ENCODE measurements around the gene MYO5B.
"Not testable (repeated sequence)": the region's sequence is repeated elsewhere in the genome, so short reads cannot be mapped to it uniquely, and the experiment has no call there.

MYO5B gene

GRCh38 chr18:49854681-49855080 lies 340.3 kb downstream of the MYO5B start:
- no peak for DNase-seq (ENCODE audit: low read depth)

GRCh38 chr18:49853436-49853835 lies 341.5 kb downstream of the MYO5B start:
- no peak for DNase-seq (ENCODE audit: low read depth)

DNA sequence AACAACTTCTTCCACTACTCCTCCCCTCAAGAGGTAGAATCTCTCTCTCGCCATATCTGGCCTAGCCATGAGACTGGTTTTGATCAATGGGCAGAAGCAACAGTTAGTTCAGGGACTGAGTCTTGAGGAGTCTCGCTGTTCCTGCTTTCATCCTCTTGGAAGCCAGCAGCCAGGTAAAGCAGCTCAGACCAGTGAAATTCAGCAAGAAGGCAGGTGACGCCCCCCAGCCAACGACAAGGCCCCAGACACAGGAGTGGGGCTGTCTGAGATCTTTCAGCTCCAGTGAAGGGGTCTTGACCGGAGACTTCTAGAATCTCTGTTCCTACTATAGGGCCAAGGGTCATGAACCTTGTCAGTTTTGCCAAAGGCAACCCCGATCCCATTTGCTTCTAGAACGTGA lies 341.9 kb downstream of the MYO5B start:
- DNase-seq (ENCODE audit: low read depth), result no peak

GRCh38 chr18:49851624-49852023 lies 343.3 kb downstream of the MYO5B start:
- DNase-seq (ENCODE audit: low read depth), result no peak

- DNase-seq (ENCODE audit: low read depth), result no peak
These were observed 344.3 kb downstream of the MYO5B start for GRCh38 chr18:49850636-49851035.

DNA sequence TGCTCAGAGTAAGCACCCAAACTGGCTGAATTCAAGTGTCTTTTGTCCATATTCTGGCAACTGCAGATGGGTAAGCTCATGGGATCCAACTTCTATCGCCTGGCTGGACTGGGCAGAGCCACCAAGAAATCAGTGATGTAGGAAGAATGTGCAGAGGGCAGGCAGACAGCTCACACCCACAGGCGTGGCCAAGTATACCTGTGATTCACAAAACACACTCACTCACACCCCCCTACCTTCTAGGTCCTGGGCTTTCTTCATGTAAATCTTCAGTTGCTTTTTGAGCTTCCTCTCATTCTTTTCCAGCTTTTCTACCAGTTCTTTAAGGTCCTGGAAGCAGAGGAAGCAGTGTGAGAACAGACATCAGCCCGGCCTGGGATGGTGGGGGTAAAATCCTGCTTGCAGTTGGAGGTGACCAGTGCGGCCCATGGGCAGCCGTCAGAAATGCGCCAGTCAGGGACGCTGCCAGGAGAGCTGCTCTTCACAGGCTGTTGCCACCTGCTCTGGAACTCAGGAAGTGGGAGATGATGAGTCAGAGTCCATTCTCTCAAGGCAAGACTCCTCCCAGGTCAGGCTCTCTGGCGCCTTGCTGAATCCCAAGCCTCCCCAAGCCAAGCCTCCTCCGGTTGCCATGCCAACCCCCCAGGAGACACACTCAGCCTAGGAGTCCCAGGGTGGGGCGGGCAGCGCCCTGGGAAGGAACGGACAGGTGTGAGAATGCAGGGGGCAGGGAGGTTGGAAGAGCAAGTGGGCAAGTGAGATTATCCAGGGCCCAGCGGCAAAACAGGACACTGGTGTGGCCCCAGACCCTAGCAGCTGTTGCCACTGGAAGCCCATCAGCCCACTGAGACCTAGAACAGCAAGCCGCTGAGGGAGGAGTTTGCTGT lies 345.4 kb downstream of the MYO5B start:
- DNase-seq (ENCODE audit: low read depth), result no peak

DNA sequence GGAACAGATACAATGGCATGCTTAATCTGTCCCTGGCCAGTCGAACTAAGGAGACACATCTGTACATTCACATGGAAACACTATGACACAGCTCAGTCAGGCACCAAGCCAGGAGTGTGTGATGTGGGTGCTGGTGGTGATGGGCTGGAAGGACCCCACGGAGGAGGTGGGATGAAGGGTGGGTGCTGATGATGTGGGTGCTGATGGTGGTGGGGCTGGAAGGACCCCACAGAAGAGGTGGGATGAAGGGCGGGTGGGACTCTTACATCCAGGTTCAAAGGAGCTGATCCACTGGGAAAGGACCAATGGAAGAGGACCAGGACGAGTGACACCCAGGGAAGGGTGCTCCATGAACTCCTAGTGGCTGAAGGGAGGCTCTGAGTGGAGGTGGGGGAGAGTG lies 346.8 kb downstream of the MYO5B start:
- no peak for DNase-seq (ENCODE audit: low read depth)

GRCh38 chr18:49847524-49847923 lies 347.4 kb downstream of the MYO5B start:
- no peak for DNase-seq (ENCODE audit: low read depth)

GRCh38 chr18:49846718-49847470 lies 348.1 kb downstream of the MYO5B start:
- DNase-seq (ENCODE audit: low read depth), result no peak

GRCh38 chr18:49846361-49846662 lies 348.6 kb downstream of the MYO5B start:
- DNase-seq (ENCODE audit: low read depth), result no peak

DNA sequence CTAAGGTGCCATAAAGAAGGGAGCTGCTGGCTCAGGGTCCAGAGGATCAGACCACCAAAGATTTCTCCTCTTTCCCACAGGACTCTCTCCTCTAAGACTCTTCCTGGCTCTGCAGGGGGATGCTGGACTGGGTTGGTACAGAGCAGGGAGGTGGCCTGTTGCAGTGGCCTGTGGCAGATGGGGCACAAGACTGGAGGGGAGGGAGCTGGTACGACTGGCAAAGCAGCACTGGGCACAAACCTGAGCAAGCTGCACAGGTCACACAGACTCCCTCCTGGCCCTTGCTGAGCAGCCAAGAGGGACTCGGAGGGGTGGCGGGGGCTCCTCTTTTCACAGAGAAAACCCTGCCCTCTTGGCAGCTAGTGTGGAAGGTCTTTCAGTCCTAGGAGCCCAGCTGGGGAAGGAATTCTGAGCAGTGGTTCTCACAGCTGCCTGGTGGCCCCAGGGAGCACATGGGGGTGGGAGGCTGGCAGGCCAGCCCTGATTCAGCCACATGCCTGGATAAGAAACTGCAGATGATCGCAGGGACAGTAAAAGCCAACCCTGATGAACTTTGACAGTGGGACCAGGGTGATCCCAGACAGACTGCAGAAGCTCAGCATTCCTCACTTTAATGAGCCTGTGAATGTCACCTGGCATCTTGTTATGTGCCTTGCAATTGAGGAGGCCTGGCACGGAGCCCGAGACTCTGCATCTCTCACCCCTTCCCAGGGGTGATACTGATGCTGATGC lies 349.2 kb downstream of the MYO5B start:
- DNase-seq (ENCODE audit: low read depth), result no peak

GRCh38 chr18:49844903-49845302 lies 350.0 kb downstream of the MYO5B start:
- no peak for DNase-seq (ENCODE audit: low read depth)

GRCh38 chr18:49843778-49844625 lies 350.9 kb downstream of the MYO5B start:
- no peak for DNase-seq (ENCODE audit: low read depth)

GRCh38 chr18:49843131-49843530 lies 351.8 kb downstream of the MYO5B start:
- DNase-seq (ENCODE audit: low read depth), result no peak

GRCh38 chr18:49842656-49843055 lies 352.3 kb downstream of the MYO5B start:
- no peak for DNase-seq (ENCODE audit: low read depth)

GRCh38 chr18:49841236-49842217 lies 353.4 kb downstream of the MYO5B start:
- no peak for DNase-seq (ENCODE audit: low read depth)

- DNase-seq (ENCODE audit: low read depth), result no peak
These were observed 355.9 kb downstream of the MYO5B start for GRCh38 chr18:49839012-49839411.

GRCh38 chr18:49838381-49838780 lies 356.6 kb downstream of the MYO5B start:
- no peak for DNase-seq (ENCODE audit: low read depth)

DNA sequence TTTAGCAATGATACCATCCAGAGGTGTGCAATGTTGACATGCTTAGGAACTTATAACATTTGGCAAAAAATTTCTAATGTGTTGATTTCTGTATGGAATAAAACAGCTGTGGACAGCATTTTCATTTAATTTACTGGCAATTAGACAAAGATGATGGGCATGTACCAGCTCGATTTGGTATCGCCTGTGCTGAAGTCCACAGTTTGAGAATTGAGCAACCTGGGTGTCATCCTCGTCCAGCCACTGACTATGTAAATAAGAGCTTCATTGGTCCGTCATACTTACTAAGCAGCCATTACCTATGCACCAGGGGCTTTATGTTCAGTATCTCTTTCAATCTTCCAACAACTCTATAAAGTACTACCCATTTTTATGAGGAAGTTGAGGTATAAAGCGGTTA lies 357.1 kb downstream of the MYO5B start:
- DNase-seq (ENCODE audit: low read depth), result no peak

GRCh38 chr18:49837316-49837835 lies 357.6 kb downstream of the MYO5B start:
- DNase-seq (ENCODE audit: low read depth), result not testable (repeated sequence)

Measured in activated T-cell treated with anti-CD3 and anti-CD28 coated beads for 48 hours (primary cell).